22Rv1 (cell line): Measurements from ENCODE around the gene DMAP1.

ENCODE experiments used
- ZFX ChIP-seq: fragments of 450-650 bp; IDR thresholded peaks from 2 replicates; pipeline ENCODE4 v1.6.1; 2017; ENCODE audit warnings: antibody characterized with exemption, borderline replicate concordance
- TF ChIP-seq, protein P1 (sequence below): fragments of 450-650 bp; IDR thresholded peaks from 2 replicates; pipeline ENCODE4 v1.5.1; 2017; ENCODE audit warnings: mild to moderate bottlenecking

DNA sequence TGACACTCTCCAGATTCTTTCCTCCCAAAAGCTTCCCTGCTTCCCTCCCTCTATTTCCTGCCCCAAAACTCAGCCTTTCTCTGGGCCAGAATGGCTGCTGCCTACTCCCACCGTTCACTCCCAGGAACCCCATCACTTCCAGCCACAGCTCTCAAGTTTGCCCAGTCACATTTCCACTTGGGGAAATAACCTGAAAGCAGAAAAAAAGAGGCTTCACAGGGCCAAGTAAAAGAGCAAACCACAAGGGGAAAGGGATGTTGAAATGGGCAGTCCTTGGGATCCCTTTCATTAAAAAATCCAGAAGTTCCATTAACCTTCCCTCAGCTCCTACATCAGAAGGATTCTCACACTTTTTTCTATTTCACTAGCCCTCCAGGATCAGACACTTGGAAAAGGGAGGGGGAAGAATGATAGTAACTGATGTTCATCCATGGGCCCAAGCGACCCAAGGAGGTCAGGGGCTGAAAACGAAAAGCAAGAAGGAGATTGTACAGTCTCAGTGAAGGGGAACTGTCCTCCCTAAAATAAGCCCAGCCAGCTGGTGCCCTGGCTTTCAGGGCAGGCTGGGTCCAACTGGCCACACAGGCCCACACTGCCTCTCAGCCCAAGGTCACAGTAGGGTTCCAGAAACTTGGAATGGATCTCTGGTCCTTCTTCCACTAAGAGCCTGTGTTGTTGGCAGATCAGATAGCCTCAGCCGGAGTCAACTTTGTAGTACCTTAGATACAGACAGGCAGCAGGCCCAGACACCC lies 49.7 kb downstream of the DMAP1 start:
- TF ChIP-seq, protein P1, sequence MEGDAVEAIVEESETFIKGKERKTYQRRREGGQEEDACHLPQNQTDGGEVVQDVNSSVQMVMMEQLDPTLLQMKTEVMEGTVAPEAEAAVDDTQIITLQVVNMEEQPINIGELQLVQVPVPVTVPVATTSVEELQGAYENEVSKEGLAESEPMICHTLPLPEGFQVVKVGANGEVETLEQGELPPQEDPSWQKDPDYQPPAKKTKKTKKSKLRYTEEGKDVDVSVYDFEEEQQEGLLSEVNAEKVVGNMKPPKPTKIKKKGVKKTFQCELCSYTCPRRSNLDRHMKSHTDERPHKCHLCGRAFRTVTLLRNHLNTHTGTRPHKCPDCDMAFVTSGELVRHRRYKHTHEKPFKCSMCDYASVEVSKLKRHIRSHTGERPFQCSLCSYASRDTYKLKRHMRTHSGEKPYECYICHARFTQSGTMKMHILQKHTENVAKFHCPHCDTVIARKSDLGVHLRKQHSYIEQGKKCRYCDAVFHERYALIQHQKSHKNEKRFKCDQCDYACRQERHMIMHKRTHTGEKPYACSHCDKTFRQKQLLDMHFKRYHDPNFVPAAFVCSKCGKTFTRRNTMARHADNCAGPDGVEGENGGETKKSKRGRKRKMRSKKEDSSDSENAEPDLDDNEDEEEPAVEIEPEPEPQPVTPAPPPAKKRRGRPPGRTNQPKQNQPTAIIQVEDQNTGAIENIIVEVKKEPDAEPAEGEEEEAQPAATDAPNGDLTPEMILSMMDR = no peak
- TF ChIP-seq ZFX = no peak
